Pancreas (tissue), 10 donors: ENCODE data around the gene SLC9C1. TPM values are rescaled to one million over a fixed set of nuclear protein-coding genes. Genes with fewer than 3 reads are reported as not detected.

Experiments used
- ATAC-seq, 4 donors: fragments of 200-7000 bp; cut with Tn5 transposase; one replicate each; pipeline versions ENCODE4 v1.8.0 to v1.9.1; 2020; ENCODE audit warnings: mild to moderate bottlenecking in 4 of 4, moderate library complexity in 4 of 4
- DNase-seq, 6 donors: peaks; one replicate each; pipeline ENCODE4 v3.0.0-alpha.2; 2020
- FAIRE-seq: peaks from 2 replicates; lab custom pipeline; 2012; peaks lifted over from hg19 to GRCh38; lab: Jason Lieb, UNC
- H3K27ac ChIP-seq, 4 donors: fragments of 200-600 bp; sonication (generic); 1 replicate in 3 of 4; 2 replicates in 1 of 4; pipeline versions ENCODE4 v1.5.0 to v1.8.0; 2020
- H3K27me3 ChIP-seq, 4 donors: fragments of 200-600 bp; one replicate each; pipeline ENCODE4 v1.8.0; 2021
- H3K36me3 ChIP-seq, 3 donors: fragments of 200-600 bp; sonication (generic) in 1 of 3; one replicate each; pipeline versions ENCODE4 v1.5.0 to v1.8.0; 2020 to 2021
- H3K4me1 ChIP-seq, 3 donors: fragments of 200-600 bp; one replicate each; pipeline ENCODE4 v1.8.0; 2021
- H3K4me3 ChIP-seq, 4 donors: fragments of 200-600 bp; sonication (generic) in 2 of 4; one replicate each; pipeline versions ENCODE4 v1.5.0 to v1.8.0; 2020 to 2021
- H3K9me3 ChIP-seq, 4 donors: fragments of 200-600 bp; one replicate each; pipeline ENCODE4 v1.8.0; 2021
- CTCF ChIP-seq, 4 donors: fragments of 200-600 bp; sonication (generic) in 3 of 4; IDR thresholded peaks; one replicate each; pipeline versions ENCODE4 v1.5.0 to v1.8.0; 2021; ENCODE audit warnings: antibody characterized with exemption in 4 of 4
- WGBS, 2 donors: extraction: QIAGEN DNeasy Blood & Tissue Kit; methylation state at CpG; one replicate each; pipeline ENCODE4 v1.1.7; 2013; 5-methylcytosine and 5-hydroxymethylcytosine counted together
- intact Hi-C, 3 donors: fragments of 100-400 bp; cut with DNase I; formaldehyde crosslinking; loops; one replicate each; pipeline versions ENCODE4 v1.11.1 to v1.14.2; 2022
- polyA plus RNA-seq, 2 donors: library from polyadenylated mRNA; stranded (reverse); fragments of 200-250 nt; gene quantifications; one replicate each; pipeline ENCODE4 v1.2.3, GENCODE V29; 2013
- total RNA-seq, 6 donors: library from RNA; stranded (reverse); fragmentation: NEBNext Ultra II Directional in 4 of 6; extraction: Animal tissue kit (Norgen Biotek cat#: 25700) in 4 of 6; gene quantifications; one replicate each; pipeline versions ENCODE4 v1.2.1 to v1.2.4, GENCODE V29; 2021 to 2023
- donor health status: healthy with polysubstance abuse.
- donor health status: DM: no; HTN: no; CAD: no; lungs with moderate emphysema.
- donor health status: DM: no; HTN: no; CAD: no.
- donor health status: control.
- donor health status: control.
- donor health status: Bipolar disorder and iron deficiency.
- donor health status: DM: yes; HTN: yes; CAD: no.
- donor health status: DM: no; HTN: no; CAD: no.
- donor health status: DM: no; HTN: no; CAD: no.
- donor health status: DM: yes; HTN: yes; CAD: no.

SLC9C1 gene
- total and polyA plus RNA-seq, 8 donors = 0.07 to 0.66 TPM; not detected in 6

GRCh38 chr3:112141293-112141692, 152.7 kb downstream of the SLC9C1 start:
- intact Hi-C loops = no loop called here
- ATAC-seq (no peak), FAIRE-seq (no peak), DNase-seq (no peak)
- Histone ChIP-seq H3K4me3 (no peak overlapping the region), H3K4me1 (no peaks in the 10 kb centered on the region), H3K27me3 (no peaks in the 10 kb centered on the region), H3K27ac (no peak overlapping the region), H3K9me3 (no peaks in the 10 kb centered on the region), H3K36me3 (no peaks in the 10 kb centered on the region)
- TF ChIP-seq CTCF (IDR thresholded peaks at IDR 0.05) = no peak
- 92 to 94% methylated on average over 2 of the region's 2 CpGs for WGBS, 2 donors

GRCh38 chr3:112140584-112140983, 153.4 kb downstream of the SLC9C1 start:
- 32 to 41% methylated on average over 1 of the region's 1 CpG for WGBS, 2 donors
- H3K36me3 ChIP-seq = no peaks in the 10 kb centered on the region
- FAIRE-seq = no peak
- ATAC-seq = no peak
- intact Hi-C loops = no loop called here
- no peak overlapping the region for H3K4me3 ChIP-seq
- no peaks in the 10 kb centered on the region for H3K9me3 ChIP-seq
- H3K4me1 ChIP-seq = no peaks in the 10 kb centered on the region
- TF ChIP-seq CTCF (IDR thresholded peaks at IDR 0.05) = no peak
- no peak for DNase-seq
- H3K27ac ChIP-seq = no peak overlapping the region
- H3K27me3 ChIP-seq = no peaks in the 10 kb centered on the region

- no peaks in the 10 kb centered on the region for H3K36me3 ChIP-seq
- H3K4me1 ChIP-seq = peaks cover 4 to 12% (median 6%) of the 10 kb centered on the region in 3 donors
- no peaks in the 10 kb centered on the region for H3K27me3 ChIP-seq
- no peak overlapping the region for H3K4me3 ChIP-seq
- 58 to 59% methylated on average over 1 of the region's 1 CpG for WGBS, 2 donors
- no peak for TF ChIP-seq CTCF (IDR thresholded peaks at IDR 0.05)
- H3K9me3 ChIP-seq = no peaks in the 10 kb centered on the region
- intact Hi-C loops = no loop called here
- no peak overlapping the region for H3K27ac ChIP-seq
- DNase-seq (no peak), FAIRE-seq (no peak), ATAC-seq (no peak)
These were observed 155.6 kb downstream of the SLC9C1 start for GRCh38 chr3:112138219-112138969.

- no peak for DNase-seq
- no peak for ATAC-seq
- no peak overlapping the region for H3K4me3 ChIP-seq
- H3K36me3 ChIP-seq = no peaks in the 10 kb centered on the region
- intact Hi-C loops = no loop called here
- WGBS, 2 donors = 62 to 64% methylated on average over 4 of the region's 4 CpGs
- H3K4me1 ChIP-seq = peaks cover 4 to 12% (median 6%) of the 10 kb centered on the region in 3 donors
- FAIRE-seq = no peak
- TF ChIP-seq CTCF (IDR thresholded peaks at IDR 0.05) = no peak
- no peak overlapping the region for H3K27ac ChIP-seq
- H3K27me3 ChIP-seq = no peaks in the 10 kb centered on the region
- H3K9me3 ChIP-seq = no peaks in the 10 kb centered on the region
These were observed 156.2 kb downstream of the SLC9C1 start for GRCh38 chr3:112137781-112138180.
